Lower leg skin (tissue), 4 donors: ENCODE data around the gene ZFP69B. TPM values are rescaled to one million over a fixed set of nuclear protein-coding genes. Genes with fewer than 3 reads are reported as not detected.

Experiments
- DNase-seq, 2 donors: peaks; one replicate each; pipeline ENCODE4 v3.0.0-alpha.2; 2019; ENCODE audit warnings: low spot score in 2 of 2
- H3K4me3 ChIP-seq: fragments of 200-600 bp; sonication (generic); 2 replicates; pipeline ENCODE4 v1.5.1; 2017; ENCODE audit warnings: mild to moderate bottlenecking, low read depth; ENCODE audit not compliant: poor library complexity, severe bottlenecking
- POLR2A ChIP-seq, 2 donors: fragments of 450-650 bp; IDR thresholded peaks; one replicate each; pipeline ENCODE4 v1.6.1; 2016 to 2017; ENCODE audit warnings: antibody characterized with exemption in 2 of 2, mild to moderate bottlenecking in 1 of 2, moderate library complexity in 1 of 2
- WGBS, 2 donors: methylation state at CpG; one replicate each; pipeline ENCODE4 v1.1.5; 2018; 5-methylcytosine and 5-hydroxymethylcytosine counted together
- intact Hi-C: fragments of 100-400 bp; cut with DNase I; formaldehyde crosslinking; loops from one replicate; pipeline ENCODE4 v1.15.0; 2023; ENCODE audit warnings: low total_unique reads
- total RNA-seq, 4 donors: library from RNA; depleted of rRNA; stranded (reverse); fragments of >200 nt; gene quantifications; one replicate each; pipeline ENCODE4 v1.1.0, GENCODE V29; 2016
- TF ChIP-seq, protein P1 (sequence below), 3 donors: fragments of 450-650 bp; IDR thresholded peaks; one replicate each; pipeline ENCODE4 v1.5.1; 2016; ENCODE audit warnings: antibody characterized with exemption in 3 of 3, mild to moderate bottlenecking in 3 of 3, moderate library complexity in 2 of 3

The ZFP69B gene
- total RNA-seq, 4 donors from 2014 or later = 0.52 to 0.81 (median 0.76) TPM; not detected in 1

DNA sequence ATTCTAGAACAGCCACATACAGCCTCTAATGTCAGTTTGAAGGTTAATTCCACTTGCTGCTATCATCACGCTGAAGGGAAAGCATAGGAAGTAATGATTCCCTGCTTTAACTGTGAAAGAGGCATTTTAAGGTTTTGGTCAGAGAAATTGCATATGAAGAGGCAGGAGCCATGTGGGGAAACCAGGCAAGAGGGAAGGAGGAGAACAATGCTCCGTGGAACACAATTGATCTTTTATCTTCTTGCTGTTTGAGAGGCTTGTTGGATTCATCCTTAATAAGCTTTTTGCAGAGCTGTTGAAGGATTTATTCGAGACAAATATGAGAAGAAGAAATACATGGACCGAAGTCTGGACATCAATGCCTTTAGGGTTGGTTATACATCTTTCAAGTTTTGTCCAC is 40.8 kb upstream of the ZFP69B start:
- H3K4me3 ChIP-seq = no peak overlapping the region
- TF ChIP-seq, protein P1, sequence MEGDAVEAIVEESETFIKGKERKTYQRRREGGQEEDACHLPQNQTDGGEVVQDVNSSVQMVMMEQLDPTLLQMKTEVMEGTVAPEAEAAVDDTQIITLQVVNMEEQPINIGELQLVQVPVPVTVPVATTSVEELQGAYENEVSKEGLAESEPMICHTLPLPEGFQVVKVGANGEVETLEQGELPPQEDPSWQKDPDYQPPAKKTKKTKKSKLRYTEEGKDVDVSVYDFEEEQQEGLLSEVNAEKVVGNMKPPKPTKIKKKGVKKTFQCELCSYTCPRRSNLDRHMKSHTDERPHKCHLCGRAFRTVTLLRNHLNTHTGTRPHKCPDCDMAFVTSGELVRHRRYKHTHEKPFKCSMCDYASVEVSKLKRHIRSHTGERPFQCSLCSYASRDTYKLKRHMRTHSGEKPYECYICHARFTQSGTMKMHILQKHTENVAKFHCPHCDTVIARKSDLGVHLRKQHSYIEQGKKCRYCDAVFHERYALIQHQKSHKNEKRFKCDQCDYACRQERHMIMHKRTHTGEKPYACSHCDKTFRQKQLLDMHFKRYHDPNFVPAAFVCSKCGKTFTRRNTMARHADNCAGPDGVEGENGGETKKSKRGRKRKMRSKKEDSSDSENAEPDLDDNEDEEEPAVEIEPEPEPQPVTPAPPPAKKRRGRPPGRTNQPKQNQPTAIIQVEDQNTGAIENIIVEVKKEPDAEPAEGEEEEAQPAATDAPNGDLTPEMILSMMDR (IDR thresholded peaks at IDR 0.05) = no peak
- TF ChIP-seq POLR2A (IDR thresholded peaks at IDR 0.05) = no peak
- DNase-seq = no peak
- 87 to 88% methylated on average over 4 of the region's 4 CpGs for WGBS, 2 donors
- intact Hi-C loops = no loop called here

DNA sequence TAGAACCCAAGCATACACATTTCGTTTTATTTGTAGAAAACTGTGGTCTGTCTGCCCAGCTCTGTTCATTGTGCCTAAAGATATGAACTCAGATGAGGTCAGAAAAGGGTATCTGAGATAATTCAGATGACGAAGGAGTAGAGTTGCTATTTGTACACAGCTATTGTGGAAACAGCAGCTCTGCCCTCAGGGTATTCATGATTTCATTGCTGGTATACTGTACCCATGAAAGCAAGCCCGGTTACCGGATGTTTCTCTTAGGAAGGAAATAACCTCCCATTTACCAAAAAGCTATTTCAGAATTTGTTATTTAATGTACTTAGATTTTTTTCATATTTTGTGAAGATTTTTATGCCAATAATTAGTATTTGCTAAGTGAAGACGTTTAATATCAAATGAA is 39.0 kb upstream of the ZFP69B start:
- no peak for DNase-seq
- intact Hi-C loops = loop anchor here (10.0 kb wide), 1 partner anchor 86 kb away; no protein-coding TSS in a partner anchor
- no peak overlapping the region for H3K4me3 ChIP-seq
- WGBS, 2 donors = 64 to 74% methylated on average over 5 of the region's 5 CpGs
- no peak for TF ChIP-seq POLR2A (IDR thresholded peaks at IDR 0.05)

DNA sequence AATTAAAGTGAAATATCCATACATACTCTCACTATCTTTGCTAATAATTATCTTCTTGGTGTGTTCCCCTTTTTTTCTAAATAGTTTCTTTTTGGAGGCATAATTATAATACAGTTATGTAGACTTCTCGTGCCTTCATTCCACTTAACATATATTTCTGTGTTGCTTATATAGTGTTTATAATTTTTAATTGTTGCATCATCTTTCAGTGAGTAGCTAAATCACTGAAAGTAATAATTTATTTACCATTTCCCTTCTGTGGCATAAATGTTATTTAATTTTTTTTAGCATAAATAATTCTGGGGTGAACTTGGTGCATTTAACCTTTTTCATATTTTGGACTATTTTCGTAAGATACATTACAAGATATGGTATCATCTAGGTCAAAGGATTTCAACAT is 38.4 kb upstream of the ZFP69B start:
- DNase-seq = no peak
- intact Hi-C loops = loop anchor here (10.0 kb wide), 1 partner anchor 87 kb away; no protein-coding TSS in a partner anchor
- TF ChIP-seq, protein P1 (IDR thresholded peaks at IDR 0.05) = no peak
- TF ChIP-seq POLR2A (IDR thresholded peaks at IDR 0.05) = no peak
- no peak overlapping the region for H3K4me3 ChIP-seq
- WGBS, 2 donors = 96% methylated on average over 2 of the region's 2 CpGs

DNA sequence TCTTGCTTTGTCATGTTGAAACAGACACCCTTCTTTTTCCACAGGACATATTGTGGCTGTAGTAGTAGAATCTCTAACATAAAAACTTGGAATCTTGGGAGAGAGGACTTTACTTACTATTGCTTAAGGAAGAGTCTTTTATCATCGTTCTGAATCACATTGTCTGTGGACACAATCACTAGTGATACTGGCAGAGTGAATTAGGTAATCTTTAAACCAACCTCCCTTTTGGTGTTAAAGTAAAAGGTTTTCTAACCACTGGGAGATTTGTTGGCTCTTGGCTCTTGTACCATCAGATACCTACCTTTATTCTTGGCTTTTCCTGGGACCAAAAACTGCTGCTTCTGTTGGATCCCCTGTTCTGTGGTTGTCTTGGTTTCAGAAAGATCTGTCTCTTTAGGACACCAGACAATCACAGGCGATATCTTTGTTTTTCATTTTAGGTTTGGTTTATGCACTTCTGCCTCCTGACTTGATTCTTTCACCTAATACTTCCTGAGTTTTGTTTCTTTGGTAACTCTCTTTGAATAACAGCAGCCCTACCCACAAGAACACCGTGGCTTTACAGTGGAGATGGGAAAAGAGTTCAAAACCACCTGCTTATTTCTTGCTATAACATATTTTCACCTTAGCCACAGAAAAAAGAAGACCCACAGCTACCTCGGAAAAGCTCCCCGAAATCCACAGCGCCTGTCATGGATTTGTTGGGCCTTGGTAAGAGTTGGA is 36.6 kb upstream of the ZFP69B start:
- intact Hi-C loops = loop anchor here (10.0 kb wide), 1 partner anchor 89 kb away; no protein-coding TSS in a partner anchor
- TF ChIP-seq, protein P1 (IDR thresholded peaks at IDR 0.05) = no peak
- TF ChIP-seq POLR2A (IDR thresholded peaks at IDR 0.05) = no peak
- WGBS, 2 donors = 93 to 95% methylated on average over 6 of the region's 6 CpGs
- H3K4me3 ChIP-seq = no peak overlapping the region
- DNase-seq = no peak

DNA sequence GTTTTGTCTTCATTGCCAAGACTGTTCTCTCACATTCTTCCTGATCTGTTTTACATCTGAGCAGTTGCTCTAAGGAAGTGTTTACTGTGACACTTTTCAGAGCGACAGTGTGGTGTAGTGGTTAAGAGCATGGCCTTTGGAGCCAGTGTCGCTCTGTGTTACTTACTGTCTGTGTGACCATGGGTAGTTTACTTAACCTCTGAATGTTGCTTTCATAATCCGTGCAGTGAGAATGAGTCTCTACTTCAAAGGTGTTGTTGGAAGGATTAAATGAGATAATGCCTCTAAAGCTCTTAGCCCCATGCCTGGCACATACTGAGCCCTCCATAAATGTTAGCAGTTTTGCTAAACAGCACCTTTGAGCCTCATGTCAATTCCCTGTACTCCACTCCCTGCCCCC is 35.9 kb upstream of the ZFP69B start:
- WGBS, 2 donors = 94 to 95% methylated on average over 3 of the region's 3 CpGs
- DNase-seq = no peak
- TF ChIP-seq, protein P1 (IDR thresholded peaks at IDR 0.05) = no peak
- no peak for TF ChIP-seq POLR2A (IDR thresholded peaks at IDR 0.05)
- no peak overlapping the region for H3K4me3 ChIP-seq
- intact Hi-C loops = loop anchor here (10.0 kb wide), 1 partner anchor 90 kb away; no protein-coding TSS in a partner anchor

DNA sequence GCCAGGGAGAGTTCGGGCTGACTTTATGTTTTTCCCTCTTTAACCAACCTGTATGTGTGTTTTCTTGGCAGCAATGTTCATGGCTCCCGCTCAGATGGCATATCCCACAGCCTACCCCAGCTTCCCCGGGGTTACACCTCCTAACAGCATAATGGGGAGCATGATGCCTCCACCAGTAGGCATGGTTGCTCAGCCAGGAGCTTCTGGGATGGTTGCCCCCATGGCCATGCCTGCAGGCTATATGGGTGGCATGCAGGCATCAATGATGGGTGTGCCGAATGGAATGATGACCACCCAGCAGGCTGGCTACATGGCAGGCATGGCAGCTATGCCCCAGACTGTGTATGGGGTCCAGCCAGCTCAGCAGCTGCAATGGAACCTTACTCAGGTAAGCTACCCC is 33.6 kb upstream of the ZFP69B start:
- WGBS, 2 donors = 91 to 98% methylated on average over 4 of the region's 4 CpGs
- no peak overlapping the region for H3K4me3 ChIP-seq
- no peak for DNase-seq
- no peak for TF ChIP-seq POLR2A (IDR thresholded peaks at IDR 0.05)
- TF ChIP-seq, protein P1 (IDR thresholded peaks at IDR 0.05) = no peak
- intact Hi-C loops = loop anchor here (10.0 kb wide), 1 partner anchor 92 kb away; no protein-coding TSS in a partner anchor
